ENCODE data around the gene KCNAB2.

- TF ChIP-seq CTCF (IDR thresholded peaks at IDR 0.05; ENCODE audit: insufficient read depth, low read depth, low read length), result no peak
- TF ChIP-seq EZH2 (IDR thresholded peaks at IDR 0.05; ENCODE audit: insufficient read depth, low read length), result no peak
Measured at GRCh38 chr1:6035303-6035702, 10.4 kb upstream of the KCNAB2 start.

All from astrocyte (in vitro differentiated cells and primary cell).